OCI-LY7 (cell line): ENCODE results near the gene MCUB.

Experiments used
- CTCF ChIP-seq: fragments of 200-600 bp; sonication (generic); conservative IDR thresholded peaks from 2 replicates; pipeline ENCODE4 v1.5.1; 2014; ENCODE audit warnings: mild to moderate bottlenecking, antibody characterized with exemption, low read length, moderate library complexity, mixed read lengths
- EZH2phosphoT487 ChIP-seq: fragments of 200-600 bp; sonication (generic); IDR thresholded peaks from 2 replicates; pipeline ENCODE4 v1.6.1; 2018; ENCODE audit warnings: low read depth, borderline replicate concordance, mild to moderate bottlenecking, mixed run types, antibody characterized with exemption, low read length, moderate library complexity, mixed read lengths

- no peak for TF ChIP-seq CTCF
- TF ChIP-seq EZH2phosphoT487, result no peak
Measured at GRCh38 chr4:109616243-109616642, 56.2 kb downstream of the MCUB start.
